ENCODE data around the gene TUT1.

The TUT1 gene

GRCh38 chr11:62539238-62539925, 51.9 kb downstream of the TUT1 start:
- DNase-seq (ENCODE audit: low spot score): no peak
- in situ Hi-C loops (cut with MboI; ENCODE audit: low sequenced_read_pairs, unreplicated experiment): no loop called here
- no peak for TF ChIP-seq CTCF (IDR thresholded peaks at IDR 0.05; ENCODE audit: borderline replicate concordance, control extremely low read depth, extremely low read depth, insufficient read depth, missing control alignments)

- peak; percentile 11 for DNase-seq (ENCODE audit: low spot score)
- in situ Hi-C loops (cut with MboI; ENCODE audit: low sequenced_read_pairs, unreplicated experiment): no loop called here
- TF ChIP-seq CTCF (IDR thresholded peaks at IDR 0.05; ENCODE audit: borderline replicate concordance, control extremely low read depth, extremely low read depth, insufficient read depth, missing control alignments): no peak
Observed at GRCh38 chr11:62538470-62539237, 52.7 kb downstream of the TUT1 start.

GRCh38 chr11:62536301-62536957, 54.9 kb downstream of the TUT1 start:
- TF ChIP-seq CTCF (IDR thresholded peaks at IDR 0.05; ENCODE audit: borderline replicate concordance, control extremely low read depth, extremely low read depth, insufficient read depth, missing control alignments): no peak
- in situ Hi-C loops (cut with MboI; ENCODE audit: low sequenced_read_pairs, unreplicated experiment): no loop called here
- DNase-seq (ENCODE audit: low spot score): peak; percentile 4

GRCh38 chr11:62535802-62536201, 55.5 kb downstream of the TUT1 start:
- DNase-seq (ENCODE audit: low spot score): peak; percentile 10
- TF ChIP-seq CTCF (IDR thresholded peaks at IDR 0.05; ENCODE audit: borderline replicate concordance, control extremely low read depth, extremely low read depth, insufficient read depth, missing control alignments): no peak
- in situ Hi-C loops (cut with MboI; ENCODE audit: low sequenced_read_pairs, unreplicated experiment): no loop called here

GRCh38 chr11:62534779-62535545, 56.4 kb downstream of the TUT1 start:
- no peak for TF ChIP-seq CTCF (IDR thresholded peaks at IDR 0.05; ENCODE audit: borderline replicate concordance, control extremely low read depth, extremely low read depth, insufficient read depth, missing control alignments)
- in situ Hi-C loops (cut with MboI; ENCODE audit: low sequenced_read_pairs, unreplicated experiment): no loop called here
- DNase-seq (ENCODE audit: low spot score): peak; percentile 14

GRCh38 chr11:62532096-62532495, 59.2 kb downstream of the TUT1 start:
- in situ Hi-C loops (cut with MboI; ENCODE audit: low sequenced_read_pairs, unreplicated experiment): no loop called here
- DNase-seq (ENCODE audit: low spot score): no peak
- TF ChIP-seq CTCF (IDR thresholded peaks at IDR 0.05; ENCODE audit: borderline replicate concordance, control extremely low read depth, extremely low read depth, insufficient read depth, missing control alignments): no peak
